ENCODE data around the gene CRIM1.
A peak's percentile ranks its signal among the peaks of the same experiment; 100 is the strongest.

The CRIM1 gene

DNA sequence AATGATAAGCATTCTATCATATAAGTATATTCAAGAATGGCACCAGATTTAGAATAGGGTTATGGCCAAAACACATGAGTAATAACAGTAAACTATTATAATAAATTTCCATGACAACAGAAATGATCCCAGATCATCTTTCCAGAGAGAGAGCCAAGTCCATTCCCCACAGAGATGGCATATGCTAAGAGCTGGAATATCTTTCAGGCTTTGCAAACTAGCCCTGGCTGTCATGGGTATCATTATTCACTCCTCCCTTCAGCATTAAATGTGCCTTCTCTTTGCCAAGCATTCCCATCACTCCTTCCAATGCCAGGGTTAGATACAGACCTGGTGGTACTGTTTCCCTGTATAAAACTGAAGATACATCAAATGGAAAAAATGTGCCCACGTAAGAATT, 231.5 kb downstream of the CRIM1 start:
- DNase-seq: no peak

DNA sequence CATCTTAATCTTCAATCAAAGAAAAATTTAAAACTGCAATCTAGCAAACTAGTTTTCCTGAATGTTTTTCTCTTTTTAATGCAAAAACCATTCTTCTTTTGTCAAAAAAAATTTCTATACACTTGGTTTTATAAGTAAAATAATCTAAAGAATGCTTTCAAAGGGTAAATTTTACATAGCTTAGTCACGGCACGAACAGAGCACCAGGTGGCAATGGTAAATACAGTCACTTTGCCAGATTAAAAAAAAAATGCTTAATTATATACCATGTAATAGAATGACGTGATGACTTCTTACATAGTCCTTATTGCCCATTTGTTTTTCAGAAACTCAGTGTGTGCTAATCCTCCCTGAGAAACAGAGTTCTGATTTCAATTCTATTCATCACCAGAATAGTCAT, 232.0 kb downstream of the CRIM1 start:
- DNase-seq: no peak

DNA sequence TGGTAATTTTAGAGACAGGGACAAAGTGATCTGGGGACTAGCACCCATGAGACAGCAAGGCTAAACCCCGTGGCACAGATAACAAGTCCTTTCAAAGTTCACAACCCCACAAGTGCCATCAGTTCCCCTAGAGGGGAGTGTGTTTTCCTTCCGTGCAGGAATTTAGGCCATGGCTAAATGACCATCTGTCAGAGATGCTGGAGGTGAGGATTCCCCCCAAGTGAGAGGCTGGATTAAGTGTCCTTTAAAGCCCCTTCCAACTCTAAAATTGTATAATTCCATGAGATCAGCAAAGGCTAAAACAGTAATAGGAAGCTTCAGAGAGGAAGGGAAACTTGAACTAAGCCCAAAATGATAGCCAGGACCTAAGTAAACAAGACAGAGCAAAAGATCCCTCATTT, 233.7 kb downstream of the CRIM1 start:
- DNase-seq: no peak

DNA sequence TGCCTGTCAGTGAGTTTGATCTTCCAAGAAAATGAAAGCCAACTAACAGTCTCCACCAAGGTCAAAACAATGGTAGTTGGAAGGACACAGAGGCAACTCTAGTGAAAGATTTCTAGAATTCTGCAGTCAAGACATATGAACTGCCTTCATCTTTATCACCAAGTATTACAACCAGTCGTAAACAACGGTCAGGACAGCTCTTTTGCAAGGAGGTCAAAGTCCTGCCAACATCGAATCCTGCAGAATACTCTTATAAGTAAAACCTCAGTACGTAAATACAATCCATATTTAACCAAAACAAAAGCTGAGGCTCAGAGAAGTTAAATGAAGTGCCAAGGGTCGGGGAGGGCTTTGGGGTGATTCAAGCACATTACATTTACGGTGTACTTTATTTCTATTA, 239.3 kb downstream of the CRIM1 start:
- no peak for DNase-seq

DNA sequence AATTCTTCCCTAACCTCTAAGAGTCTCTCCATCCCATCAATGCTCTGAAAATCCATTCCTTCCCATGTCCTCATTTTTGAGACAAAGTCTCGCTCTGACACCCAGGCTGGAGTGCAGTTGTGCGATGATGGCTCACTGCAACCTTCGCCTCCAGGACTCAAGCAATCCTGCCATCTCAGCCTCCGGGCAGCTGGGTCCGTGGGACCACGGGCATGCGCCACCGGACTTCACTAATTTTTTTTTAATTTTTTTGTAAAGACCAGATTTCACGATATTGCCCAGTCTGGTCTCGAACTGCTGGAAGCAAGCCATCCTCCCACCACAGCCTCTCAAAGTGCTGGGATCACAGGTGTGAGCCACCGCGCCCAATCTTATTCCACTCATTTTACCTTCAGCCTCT, 240.8 kb downstream of the CRIM1 start:
- DNase-seq: no peak

DNA sequence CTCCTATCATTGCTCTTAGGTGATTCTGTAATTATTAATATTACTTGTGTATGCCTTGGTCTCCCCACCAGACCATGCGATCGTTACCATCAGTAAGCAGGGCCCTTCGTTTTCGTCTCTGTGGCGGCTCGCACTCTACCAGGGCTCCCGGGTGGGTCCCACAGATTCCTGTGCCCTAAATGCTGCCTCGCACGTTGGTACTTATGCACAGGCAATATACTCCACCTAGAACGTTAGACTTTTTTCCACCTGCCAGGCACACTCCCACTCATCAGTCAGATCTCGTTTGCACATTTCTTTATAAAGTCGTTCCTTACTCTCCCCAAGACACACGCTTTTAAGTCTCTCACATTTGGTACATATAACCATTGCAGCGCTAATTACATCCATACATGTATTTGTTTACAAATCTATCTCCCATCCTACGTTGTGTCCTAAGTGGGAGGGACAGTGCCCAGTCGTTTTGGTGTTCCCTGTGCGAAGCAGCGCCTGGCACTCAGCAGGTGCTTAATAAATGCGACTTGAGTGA, 241.5 kb downstream of the CRIM1 start:
- no peak for DNase-seq

DNA sequence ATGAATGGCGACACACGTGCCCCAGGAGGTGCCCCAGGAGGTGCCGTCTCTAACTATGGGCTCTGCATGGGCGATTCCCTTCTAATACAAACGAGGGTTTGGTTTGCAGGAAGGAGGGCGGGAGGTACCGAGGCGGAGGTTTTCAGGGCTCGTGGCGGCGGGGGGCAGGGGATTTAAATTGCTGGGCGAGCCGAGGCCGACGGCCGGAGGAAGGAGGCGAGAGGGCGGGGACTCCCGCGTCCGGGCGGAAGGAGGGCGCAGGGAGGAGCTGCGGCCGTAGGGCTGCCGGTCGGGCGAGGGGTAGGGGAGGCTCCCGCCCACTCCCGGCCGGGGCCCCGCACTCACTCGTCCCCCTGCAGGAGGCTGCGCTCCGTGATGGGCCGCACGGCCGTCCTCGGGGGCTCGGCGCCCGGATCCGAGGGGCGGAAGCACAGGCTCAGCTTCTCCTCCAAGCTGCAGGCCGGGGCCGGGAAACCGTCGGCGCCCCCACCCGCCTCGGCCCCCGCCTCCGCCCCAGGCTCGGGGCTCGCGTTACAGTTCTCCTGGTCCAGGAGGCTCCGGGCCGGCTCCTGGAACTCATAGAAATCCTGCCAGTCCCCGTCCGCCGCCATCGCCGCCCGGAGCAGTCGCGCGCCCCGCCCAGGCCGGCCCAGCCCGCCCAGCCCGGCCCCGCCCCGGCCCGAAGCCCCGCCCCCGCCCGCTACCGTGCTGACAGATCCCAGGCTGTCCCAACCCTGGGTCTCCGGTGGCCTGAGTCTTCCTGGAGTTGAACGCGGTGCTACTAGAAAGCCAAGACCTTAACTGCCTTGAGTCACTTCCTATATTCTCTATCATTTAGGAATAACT, 242.2 kb downstream of the CRIM1 start, which contains the start of gene FEZ2:
FEZ2 (minus strand) TSS at position 637 of the 846 bp plus-strand sequence; CDS start at position 611, 26 bp downstream.
- DNase-seq: peak; percentile 38 to 49
